Hair follicle dermal papilla cell (primary cell): ENCODE measurements around the gene RGPD8. TPM values are rescaled to one million over a fixed set of nuclear protein-coding genes. Genes with fewer than 3 reads are reported as not detected.

Source experiments
- small RNA-seq: library from RNA; depleted of rRNA; stranded (forward); fragments of <200 nt; gene quantifications from one replicate; pipeline ENCODE3, GENCODE V24; 2012
- total RNA-seq: library from RNA; depleted of rRNA; stranded (reverse); fragments of >200 nt; gene quantifications from 2 replicates; pipeline ENCODE4 v1.2.3, GENCODE V29; 2012

The RGPD8 gene
- total RNA-seq, result 18.2 and 20.8 TPM in 2 replicates

GRCh38 chr2:112433480-112433879 lies at the start of gene RGPD8:
RGPD8 (minus strand) TSS chr2:112433645; CDS start chr2:112433453, 192 bp downstream.

GRCh38 chr2:112481528-112482233 lies 48.2 kb upstream of the RGPD8 start, which contains the start of gene TTL:
TTL (plus strand) TSS chr2:112482156; CDS start chr2:112482345, 189 bp downstream.

Small RNA genes lying within 50 kb of the gene (small RNA-seq; reads per million reads assigned to genes)
- gene AC115115.1, result not detected

Other genes starting within 250 kb of the RGPD8 start
- gene ZC3H8, start 178.6 kb downstream of the RGPD8 start, total RNA-seq, result 3.9 and 8.3 TPM in 2 replicates
- gene ZC3H6, start 158.0 kb downstream of the RGPD8 start, total RNA-seq, result 4.9 and 5.2 TPM in 2 replicates
- 30.4 and 42.7 TPM in 2 replicates for gene TTL, start 48.5 kb upstream of the RGPD8 start, total RNA-seq
- 12.0 and 19.6 TPM in 2 replicates for gene POLR1B, start 108.8 kb upstream of the RGPD8 start, total RNA-seq
- gene CHCHD5, start 151.0 kb upstream of the RGPD8 start, total RNA-seq, result 7.1 and 10.7 TPM in 2 replicates
- gene SLC20A1, start 212.3 kb upstream of the RGPD8 start, total RNA-seq, result 46.4 and 51.0 TPM in 2 replicates